ENCODE results near the gene CWC27. TPM values are rescaled to one million over a fixed set of nuclear protein-coding genes. Genes with fewer than 3 reads are reported as not detected.

Gene CWC27
- total RNA-seq, 1 donor from 2014 or later: 33.4 TPM

DNA sequence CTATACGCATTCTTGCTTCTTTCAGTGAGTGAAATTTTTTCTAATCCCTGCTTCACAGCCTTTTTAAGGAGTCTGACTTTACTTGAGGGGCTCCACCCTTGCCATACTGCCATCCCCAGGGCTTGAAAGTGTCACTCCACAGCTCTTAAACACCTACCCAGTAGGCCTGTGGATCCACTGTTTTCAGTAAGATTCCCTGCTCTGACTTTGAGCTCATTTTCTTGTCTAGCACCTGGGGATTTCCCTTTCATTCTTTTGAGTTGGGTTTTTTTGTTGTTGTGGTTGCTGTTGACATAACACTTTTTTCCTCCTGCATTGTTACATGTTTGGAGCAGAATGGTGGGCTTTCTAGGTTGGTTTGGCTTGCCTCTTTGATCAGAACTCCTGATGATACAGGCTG lies 23.8 kb upstream of the CWC27 start:
- H3K27me3 Mint-ChIP-seq: no peaks in the 10 kb centered on the region
- TF ChIP-seq, protein P1, sequence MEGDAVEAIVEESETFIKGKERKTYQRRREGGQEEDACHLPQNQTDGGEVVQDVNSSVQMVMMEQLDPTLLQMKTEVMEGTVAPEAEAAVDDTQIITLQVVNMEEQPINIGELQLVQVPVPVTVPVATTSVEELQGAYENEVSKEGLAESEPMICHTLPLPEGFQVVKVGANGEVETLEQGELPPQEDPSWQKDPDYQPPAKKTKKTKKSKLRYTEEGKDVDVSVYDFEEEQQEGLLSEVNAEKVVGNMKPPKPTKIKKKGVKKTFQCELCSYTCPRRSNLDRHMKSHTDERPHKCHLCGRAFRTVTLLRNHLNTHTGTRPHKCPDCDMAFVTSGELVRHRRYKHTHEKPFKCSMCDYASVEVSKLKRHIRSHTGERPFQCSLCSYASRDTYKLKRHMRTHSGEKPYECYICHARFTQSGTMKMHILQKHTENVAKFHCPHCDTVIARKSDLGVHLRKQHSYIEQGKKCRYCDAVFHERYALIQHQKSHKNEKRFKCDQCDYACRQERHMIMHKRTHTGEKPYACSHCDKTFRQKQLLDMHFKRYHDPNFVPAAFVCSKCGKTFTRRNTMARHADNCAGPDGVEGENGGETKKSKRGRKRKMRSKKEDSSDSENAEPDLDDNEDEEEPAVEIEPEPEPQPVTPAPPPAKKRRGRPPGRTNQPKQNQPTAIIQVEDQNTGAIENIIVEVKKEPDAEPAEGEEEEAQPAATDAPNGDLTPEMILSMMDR (IDR thresholded peaks at IDR 0.05; ENCODE audit: unreplicated experiment): no peak
- peak overlapping the region; percentile 81 for H3K27ac Mint-ChIP-seq
- no peak overlapping the region for H3K4me3 Mint-ChIP-seq (ENCODE audit: low read depth)
- peaks cover 3% of the 10 kb centered on the region for H3K36me3 Mint-ChIP-seq (ENCODE audit: insufficient read depth)
- H3K9me3 Mint-ChIP-seq (ENCODE audit: low read depth): no peaks in the 10 kb centered on the region
- no peak for DNase-seq (ENCODE audit: low spot score, unreplicated experiment)
- H3K4me1 Mint-ChIP-seq (ENCODE audit: low read depth): no peaks in the 10 kb centered on the region

DNA sequence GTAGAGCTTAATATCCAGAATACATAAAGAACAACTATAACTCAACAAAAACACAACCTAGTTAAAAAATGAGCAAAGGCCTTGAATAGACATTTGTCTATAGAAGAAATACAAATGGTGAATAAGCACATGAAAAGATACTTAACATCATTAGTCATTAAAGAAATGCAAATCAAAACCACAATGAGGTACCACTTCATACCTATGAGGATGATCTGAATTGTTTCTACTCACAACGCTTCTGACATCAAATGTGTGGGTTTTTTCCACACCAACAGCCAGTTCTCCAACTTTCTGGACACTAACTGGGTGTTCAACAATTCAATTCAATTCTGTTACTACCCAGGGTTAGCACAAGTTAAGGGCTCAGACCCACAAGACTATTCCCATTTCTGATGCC lies 22.3 kb upstream of the CWC27 start:
- Mint-ChIP-seq H3K27me3 (no peaks in the 10 kb centered on the region), H3K27ac (no peak overlapping the region), H3K4me1 (ENCODE audit: low read depth) (no peaks in the 10 kb centered on the region), H3K4me3 (ENCODE audit: low read depth) (no peak overlapping the region), H3K9me3 (ENCODE audit: low read depth) (no peaks in the 10 kb centered on the region), H3K36me3 (ENCODE audit: insufficient read depth) (peaks cover 3% of the 10 kb centered on the region)
- no peak for DNase-seq (ENCODE audit: low spot score, unreplicated experiment)
- TF ChIP-seq, protein P1 (IDR thresholded peaks at IDR 0.05; ENCODE audit: unreplicated experiment): no peak

DNA sequence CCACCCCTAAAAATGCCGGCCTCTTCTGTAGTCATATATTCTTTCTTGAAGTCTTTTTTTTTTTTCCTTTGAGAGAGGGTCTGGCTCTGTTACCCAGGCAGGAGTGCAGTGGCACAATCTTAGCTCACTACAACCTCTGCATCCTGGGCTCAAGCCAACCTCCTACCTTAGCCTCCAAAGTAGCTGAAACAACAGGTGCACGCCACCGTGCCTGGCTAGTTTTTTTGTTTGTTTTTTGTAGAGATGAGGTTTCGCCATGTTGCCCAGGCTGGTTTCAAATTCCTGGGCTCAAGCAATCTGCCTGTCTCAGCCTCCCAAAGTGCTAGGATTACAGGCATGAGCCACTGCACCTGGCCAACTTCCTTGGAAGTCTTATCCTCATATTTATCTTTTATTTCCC lies 19.3 kb upstream of the CWC27 start:
- no peaks in the 10 kb centered on the region for H3K27me3 Mint-ChIP-seq
- TF ChIP-seq, protein P1 (IDR thresholded peaks at IDR 0.05; ENCODE audit: unreplicated experiment): no peak
- no peak for DNase-seq (ENCODE audit: low spot score, unreplicated experiment)
- peaks cover 5% of the 10 kb centered on the region for H3K36me3 Mint-ChIP-seq (ENCODE audit: insufficient read depth)
- H3K9me3 Mint-ChIP-seq (ENCODE audit: low read depth): no peaks in the 10 kb centered on the region
- no peak overlapping the region for H3K4me3 Mint-ChIP-seq (ENCODE audit: low read depth)
- peaks cover 1% of the 10 kb centered on the region for H3K4me1 Mint-ChIP-seq (ENCODE audit: low read depth)
- H3K27ac Mint-ChIP-seq: no peak overlapping the region

DNA sequence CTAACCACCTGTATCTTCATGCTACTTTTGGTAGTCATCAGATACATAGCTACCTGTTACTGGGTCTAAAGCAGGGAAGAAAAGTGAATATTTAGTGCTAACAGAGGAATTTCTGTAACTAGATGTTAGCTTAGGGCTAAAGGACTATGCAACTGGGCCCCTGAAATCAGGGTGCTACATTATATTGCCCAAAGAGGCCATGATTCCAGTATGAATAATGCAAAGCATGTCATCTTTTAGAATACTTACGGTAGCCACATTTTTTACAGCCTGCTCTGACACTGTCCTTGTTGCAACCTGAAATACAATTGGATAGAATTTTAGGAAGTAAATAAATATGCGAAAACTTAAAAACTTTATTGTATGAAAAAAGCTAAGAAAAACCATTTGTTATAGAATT lies 14.7 kb upstream of the CWC27 start:
- Mint-ChIP-seq H3K4me3 (ENCODE audit: low read depth) (no peak overlapping the region), H3K27ac (no peak overlapping the region), H3K36me3 (ENCODE audit: insufficient read depth) (peaks cover 10% of the 10 kb centered on the region), H3K4me1 (ENCODE audit: low read depth) (peaks cover 1% of the 10 kb centered on the region), H3K9me3 (ENCODE audit: low read depth) (no peaks in the 10 kb centered on the region), H3K27me3 (no peaks in the 10 kb centered on the region)
- TF ChIP-seq, protein P1 (IDR thresholded peaks at IDR 0.05; ENCODE audit: unreplicated experiment): no peak
- no peak for DNase-seq (ENCODE audit: low spot score, unreplicated experiment)

DNA sequence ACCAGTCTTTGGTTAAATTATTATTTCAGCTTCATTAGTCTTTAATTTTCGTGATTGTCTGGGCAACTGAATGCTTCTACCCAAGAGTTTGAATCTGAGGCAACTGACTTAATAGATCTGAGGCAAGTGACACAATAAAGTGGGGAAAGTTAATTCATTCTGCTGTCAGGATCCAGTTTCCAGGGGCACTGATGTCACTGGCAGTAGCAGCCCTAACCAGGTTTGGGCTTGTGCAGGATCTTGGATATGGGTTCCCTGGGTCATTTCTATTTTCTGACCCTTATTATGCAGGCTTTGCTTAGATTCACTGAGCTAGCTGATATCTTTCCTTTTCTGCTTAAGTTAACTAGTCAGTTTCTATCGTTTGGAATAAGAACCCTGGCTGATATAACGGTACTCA lies 9.8 kb upstream of the CWC27 start:
- H3K36me3 Mint-ChIP-seq (ENCODE audit: insufficient read depth): peaks cover 9% of the 10 kb centered on the region
- H3K4me1 Mint-ChIP-seq (ENCODE audit: low read depth): peaks cover 17% of the 10 kb centered on the region
- TF ChIP-seq, protein P1 (IDR thresholded peaks at IDR 0.05; ENCODE audit: unreplicated experiment): no peak
- H3K27me3 Mint-ChIP-seq: no peaks in the 10 kb centered on the region
- H3K9me3 Mint-ChIP-seq (ENCODE audit: low read depth): no peaks in the 10 kb centered on the region
- H3K27ac Mint-ChIP-seq: no peak overlapping the region
- H3K4me3 Mint-ChIP-seq (ENCODE audit: low read depth): no peak overlapping the region
- no peak for DNase-seq (ENCODE audit: low spot score, unreplicated experiment)
